ENCODE data around the gene ALDH1B1.

ALDH1B1 gene

DNA sequence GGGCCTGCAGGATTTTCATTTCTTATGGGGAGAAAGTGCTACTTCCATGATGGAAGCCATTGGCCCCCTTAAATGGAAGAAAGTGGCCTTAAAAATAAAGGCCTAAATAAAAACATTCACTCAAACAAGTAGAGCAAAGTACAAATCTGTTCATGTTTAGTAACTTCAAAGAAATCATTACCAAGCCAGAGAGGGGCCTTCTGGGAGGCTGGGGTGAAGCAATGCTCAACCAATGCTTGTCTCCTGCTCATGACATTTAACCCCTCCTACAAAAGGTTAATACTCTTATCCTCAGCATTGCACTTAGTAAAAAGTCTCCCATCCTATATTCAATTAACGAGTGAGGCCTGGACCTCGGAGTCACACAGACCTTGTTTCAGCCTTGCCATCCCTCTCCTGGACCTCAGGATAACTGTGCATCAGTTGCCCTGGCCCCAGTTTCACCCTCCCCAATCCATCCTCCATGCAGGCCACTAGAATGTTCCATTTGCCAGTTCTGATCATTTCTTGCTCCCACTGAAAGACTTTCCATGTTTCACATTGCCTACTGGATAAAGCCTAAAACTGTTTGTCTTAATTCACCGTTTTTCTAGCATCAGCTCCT is 36.9 kb upstream of the ALDH1B1 start:
- Mint-ChIP-seq H3K27ac (ENCODE audit: low read depth) (no peak overlapping the region), H3K27me3 (peaks cover 11% of the 10 kb centered on the region)

DNA sequence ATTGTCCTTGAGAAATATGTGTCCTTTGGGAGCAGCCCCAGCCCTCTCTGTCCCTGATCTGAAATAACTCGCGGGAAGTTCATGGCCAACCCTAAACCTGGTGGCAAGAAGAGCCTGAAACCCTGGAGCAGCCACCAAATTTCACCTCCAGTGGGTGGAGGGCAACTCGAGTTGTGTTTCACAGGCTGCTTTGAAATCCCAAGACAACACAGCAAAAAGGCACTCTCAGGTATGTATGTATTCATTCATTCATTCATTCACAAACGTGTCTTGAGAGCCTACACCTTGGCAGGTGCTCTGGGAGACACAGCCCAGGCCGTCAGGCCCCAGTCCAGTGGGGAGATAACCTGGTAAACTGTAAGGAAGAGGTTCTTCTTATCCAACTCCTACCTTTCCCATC is 35.7 kb upstream of the ALDH1B1 start:
- H3K4me3 Mint-ChIP-seq, result no peak overlapping the region
- H3K4me1 Mint-ChIP-seq, result no peaks in the 10 kb centered on the region
- no peak for ATAC-seq (replicated peaks; ENCODE audit: extremely low read depth, poor library complexity, severe bottlenecking)
- H3K27me3 Mint-ChIP-seq, result peaks cover 11% of the 10 kb centered on the region
- no peaks in the 10 kb centered on the region for H3K9me3 Mint-ChIP-seq
- no peak for DNase-seq (ENCODE audit: low spot score in 2 of 2)
- H3K27ac Mint-ChIP-seq (ENCODE audit: low read depth), result no peak overlapping the region
- no peaks in the 10 kb centered on the region for H3K36me3 Mint-ChIP-seq (ENCODE audit: insufficient read depth)

More for the DNA sequence above, 36.9 kb upstream of the ALDH1B1 start:
- no peaks in the 10 kb centered on the region for H3K4me1 Mint-ChIP-seq
- H3K9me3 Mint-ChIP-seq, result no peaks in the 10 kb centered on the region
- no peaks in the 10 kb centered on the region for H3K36me3 Mint-ChIP-seq (ENCODE audit: insufficient read depth)
- ATAC-seq (replicated peaks; ENCODE audit: extremely low read depth, poor library complexity, severe bottlenecking) (no peak), DNase-seq (ENCODE audit: low spot score in 2 of 2) (no peak)
- no peak overlapping the region for H3K4me3 Mint-ChIP-seq

DNA sequence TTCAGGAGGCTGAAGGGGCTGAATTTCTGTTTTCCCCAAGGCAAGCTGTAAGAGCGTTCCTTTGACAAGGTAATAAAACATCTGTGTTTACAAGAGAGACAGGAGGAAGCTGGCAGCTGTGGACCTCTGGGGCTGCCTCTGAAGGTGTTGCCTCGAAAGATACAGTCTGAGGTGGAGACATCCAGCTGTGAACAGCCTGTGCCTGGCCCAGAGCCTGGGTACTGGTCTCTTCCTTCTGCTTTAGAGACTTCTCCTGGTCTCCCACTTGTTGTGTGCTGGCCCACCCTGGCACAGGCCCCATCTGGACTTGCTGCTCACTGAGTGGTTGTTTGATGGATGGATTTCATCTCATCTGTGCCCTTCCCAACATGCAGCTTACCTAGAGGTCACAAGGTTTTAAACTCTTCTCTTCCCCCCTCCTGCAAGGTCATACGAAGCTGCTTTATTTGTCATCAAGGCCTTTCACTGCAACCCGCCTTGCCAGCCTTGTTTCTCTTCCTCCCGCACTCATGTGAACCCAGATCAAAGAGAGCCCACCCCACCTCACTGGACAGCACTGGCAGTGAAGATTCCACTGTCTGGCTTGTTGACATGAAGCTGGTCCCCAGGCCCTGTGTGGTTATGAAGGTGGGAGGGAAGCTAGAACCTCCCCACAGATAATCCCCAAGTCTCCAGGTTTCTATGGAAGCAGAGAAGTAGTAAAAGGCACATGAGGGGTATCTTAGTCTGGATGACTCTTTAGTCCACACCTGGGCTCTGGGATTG is 35.0 kb upstream of the ALDH1B1 start:
- no peak overlapping the region for H3K27ac Mint-ChIP-seq (ENCODE audit: low read depth)
- DNase-seq (ENCODE audit: low spot score in 2 of 2) (no peak), ATAC-seq (replicated peaks; ENCODE audit: extremely low read depth, poor library complexity, severe bottlenecking) (no peak)
- H3K36me3 Mint-ChIP-seq (ENCODE audit: insufficient read depth), result peaks cover 2% of the 10 kb centered on the region
- peaks cover 5% of the 10 kb centered on the region for H3K27me3 Mint-ChIP-seq
- H3K9me3 Mint-ChIP-seq, result no peaks in the 10 kb centered on the region
- no peaks in the 10 kb centered on the region for H3K4me1 Mint-ChIP-seq
- H3K4me3 Mint-ChIP-seq, result no peak overlapping the region

DNA sequence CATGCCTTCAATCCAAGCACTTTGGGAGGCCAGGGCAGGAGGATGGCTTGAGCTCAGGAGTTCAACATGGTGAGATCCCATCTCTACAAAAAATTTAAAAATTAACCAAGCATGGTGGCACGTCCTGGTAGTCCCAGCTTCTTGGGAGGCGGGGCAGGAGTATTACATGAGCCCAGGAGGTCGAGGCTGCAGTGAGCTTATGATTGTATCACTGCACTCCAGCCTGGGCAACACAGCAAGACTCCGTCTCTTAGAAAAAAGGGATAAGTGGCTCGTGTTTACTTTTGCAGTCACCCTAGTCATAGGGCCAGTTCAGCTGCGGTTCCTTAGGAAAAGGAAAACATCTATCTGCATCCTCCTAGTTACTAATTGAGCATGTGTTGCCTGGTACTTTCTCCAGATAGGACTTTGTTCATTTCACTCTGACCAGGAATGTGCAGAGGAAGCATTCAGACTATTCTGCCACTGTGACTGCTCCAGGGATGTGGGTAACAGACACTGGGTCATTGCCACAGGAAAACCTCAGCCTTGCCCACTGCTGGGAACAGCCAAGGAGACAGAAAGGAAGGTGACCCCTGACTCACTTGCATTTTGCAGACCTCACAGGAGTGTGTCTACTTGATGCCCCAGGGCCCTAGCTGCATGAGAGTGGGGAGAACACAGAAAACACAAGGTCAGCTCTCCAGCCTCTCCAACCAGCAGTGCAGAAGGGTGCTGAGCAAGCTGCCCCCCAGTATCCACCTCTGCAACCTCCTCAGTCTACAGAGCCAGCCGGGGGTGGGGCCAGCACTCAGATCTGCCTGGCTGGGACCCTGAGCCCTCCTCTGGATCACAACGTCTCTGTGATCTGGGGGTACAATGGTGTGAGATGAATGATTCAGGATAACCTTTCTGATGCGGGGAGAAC is 33.9 kb upstream of the ALDH1B1 start:
- H3K27ac Mint-ChIP-seq (ENCODE audit: low read depth), result no peak overlapping the region
- H3K4me1 Mint-ChIP-seq, result no peaks in the 10 kb centered on the region
- peaks cover 9% of the 10 kb centered on the region for H3K27me3 Mint-ChIP-seq
- no peak for DNase-seq (ENCODE audit: low spot score in 2 of 2)
- no peak for ATAC-seq (replicated peaks; ENCODE audit: extremely low read depth, poor library complexity, severe bottlenecking)
- H3K4me3 Mint-ChIP-seq, result no peak overlapping the region
- H3K36me3 Mint-ChIP-seq (ENCODE audit: insufficient read depth), result peaks cover 2% of the 10 kb centered on the region
- no peaks in the 10 kb centered on the region for H3K9me3 Mint-ChIP-seq

DNA sequence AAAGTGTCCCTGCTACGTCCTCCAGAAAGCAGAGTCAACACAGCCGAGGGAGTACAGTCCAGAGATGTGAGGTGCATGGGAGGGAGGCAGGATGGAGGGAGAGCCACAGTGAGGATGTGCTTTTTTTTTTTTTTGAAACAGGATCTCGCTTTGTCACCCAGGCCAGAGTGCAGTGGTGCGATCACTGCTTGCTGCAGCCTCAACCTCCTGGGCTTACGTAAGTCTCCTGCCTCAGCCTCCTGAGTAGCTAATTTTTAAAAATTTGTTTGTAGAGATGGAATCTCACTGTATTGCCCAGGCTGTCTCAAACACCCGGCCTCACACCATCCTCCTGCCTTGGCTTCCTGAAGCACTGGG is 33.2 kb upstream of the ALDH1B1 start:
- Mint-ChIP-seq H3K36me3 (ENCODE audit: insufficient read depth) (peaks cover 2% of the 10 kb centered on the region), H3K27ac (ENCODE audit: low read depth) (no peak overlapping the region), H3K4me1 (no peaks in the 10 kb centered on the region), H3K4me3 (no peak overlapping the region), H3K9me3 (no peaks in the 10 kb centered on the region), H3K27me3 (peaks cover 16% of the 10 kb centered on the region)
- ATAC-seq (replicated peaks; ENCODE audit: extremely low read depth, poor library complexity, severe bottlenecking) (no peak), DNase-seq (ENCODE audit: low spot score in 2 of 2) (no peak)

DNA sequence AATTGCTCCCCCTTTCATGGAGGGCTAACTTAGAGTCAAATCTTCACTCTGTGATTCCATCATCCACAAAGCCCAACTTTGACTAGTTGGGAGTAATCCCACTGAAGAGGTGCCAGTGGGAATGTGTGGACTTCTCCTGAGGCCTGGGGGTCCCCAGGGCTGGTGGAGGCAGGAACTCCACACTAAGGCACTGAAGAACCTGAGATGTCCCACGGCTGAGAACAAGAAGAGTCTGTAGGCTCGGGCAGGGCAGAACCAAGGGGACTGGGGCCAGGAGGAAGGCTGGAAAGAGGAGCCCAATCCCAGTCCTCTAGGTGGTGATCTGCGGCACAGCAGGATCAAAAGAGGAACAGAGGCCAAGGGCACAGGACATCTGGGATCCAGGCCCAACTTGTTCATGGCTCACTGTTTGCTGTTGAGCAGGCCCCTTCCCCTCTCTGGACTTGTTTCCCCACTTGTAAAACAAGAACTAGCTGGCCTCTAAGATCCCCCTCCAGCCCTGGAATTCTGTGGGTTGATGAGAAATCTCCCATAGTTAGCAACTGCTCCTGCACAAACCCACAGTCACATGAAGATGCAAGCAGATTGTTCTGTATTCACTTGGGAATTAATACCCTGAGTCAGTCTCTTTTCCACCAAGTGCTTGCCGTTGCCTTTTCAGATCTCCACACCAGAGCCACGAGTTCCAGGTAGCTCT is 32.7 kb upstream of the ALDH1B1 start:
- no peak overlapping the region for H3K4me3 Mint-ChIP-seq
- peaks cover 2% of the 10 kb centered on the region for H3K36me3 Mint-ChIP-seq (ENCODE audit: insufficient read depth)
- DNase-seq (ENCODE audit: low spot score in 2 of 2), result no peak
- no peak for ATAC-seq (replicated peaks; ENCODE audit: extremely low read depth, poor library complexity, severe bottlenecking)
- H3K9me3 Mint-ChIP-seq, result no peaks in the 10 kb centered on the region
- no peaks in the 10 kb centered on the region for H3K4me1 Mint-ChIP-seq
- no peak overlapping the region for H3K27ac Mint-ChIP-seq (ENCODE audit: low read depth)
- H3K27me3 Mint-ChIP-seq, result peaks cover 21% of the 10 kb centered on the region

DNA sequence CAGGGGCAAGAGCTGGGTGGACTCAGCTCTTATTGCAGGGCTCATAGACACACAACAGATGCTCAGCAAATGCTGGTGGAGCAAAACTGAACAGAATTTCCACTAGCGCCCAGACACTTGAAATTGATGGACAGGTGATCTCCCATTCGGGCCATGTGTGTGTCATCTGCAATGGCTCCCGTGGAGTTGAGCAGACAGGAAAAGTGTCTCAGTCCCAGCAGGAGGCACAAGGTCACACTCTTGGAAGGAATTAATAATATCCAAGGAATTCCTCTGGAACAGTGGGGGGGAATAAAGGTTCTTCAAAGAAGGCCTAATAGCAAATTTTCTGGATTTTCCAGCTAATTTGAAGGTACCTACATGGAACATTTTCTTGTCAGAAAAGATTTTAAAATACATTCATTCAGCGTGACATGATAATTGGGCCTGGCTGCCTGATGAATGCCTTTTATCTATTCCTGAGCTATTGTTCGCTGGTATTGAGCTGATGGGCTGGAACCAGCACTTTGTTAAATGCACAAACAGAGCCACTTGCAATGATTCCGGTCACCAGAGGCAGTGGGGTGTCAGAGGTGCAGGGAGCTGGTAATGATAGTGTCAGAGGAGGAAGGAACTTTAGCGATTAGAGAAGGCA is 31.5 kb upstream of the ALDH1B1 start:
- Mint-ChIP-seq H3K4me3 (no peak overlapping the region), H3K27me3 (peaks cover 32% of the 10 kb centered on the region), H3K27ac (ENCODE audit: low read depth) (no peak overlapping the region), H3K36me3 (ENCODE audit: insufficient read depth) (peaks cover 2% of the 10 kb centered on the region), H3K9me3 (no peaks in the 10 kb centered on the region), H3K4me1 (no peaks in the 10 kb centered on the region)
- ATAC-seq (replicated peaks; ENCODE audit: extremely low read depth, poor library complexity, severe bottlenecking) (no peak), DNase-seq (ENCODE audit: low spot score in 2 of 2) (no peak)

DNA sequence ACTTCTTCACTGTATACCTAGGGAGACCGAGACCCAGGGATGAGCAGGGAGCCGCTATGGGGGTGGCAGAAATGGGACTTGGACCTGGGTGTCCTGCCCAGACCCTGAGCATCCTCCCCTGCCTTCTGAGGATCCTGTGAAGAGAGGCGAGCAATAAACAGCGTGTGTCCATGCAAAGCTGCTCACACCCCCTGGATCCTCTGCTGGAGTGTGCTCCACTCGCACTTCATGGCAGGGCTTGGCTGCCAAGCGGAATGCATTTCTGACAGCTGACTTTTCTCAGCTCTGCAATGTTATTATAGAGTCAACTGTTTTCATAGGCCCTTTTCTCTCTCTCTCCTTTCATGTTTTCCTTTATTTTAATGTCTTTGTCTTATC is 31.0 kb upstream of the ALDH1B1 start:
- DNase-seq (ENCODE audit: low spot score in 2 of 2) (no peak), ATAC-seq (replicated peaks; ENCODE audit: extremely low read depth, poor library complexity, severe bottlenecking) (no peak)
- no peaks in the 10 kb centered on the region for H3K4me1 Mint-ChIP-seq
- no peak overlapping the region for H3K4me3 Mint-ChIP-seq
- peaks cover 34% of the 10 kb centered on the region for H3K27me3 Mint-ChIP-seq
- no peaks in the 10 kb centered on the region for H3K9me3 Mint-ChIP-seq
- H3K36me3 Mint-ChIP-seq (ENCODE audit: insufficient read depth), result peaks cover 2% of the 10 kb centered on the region
- no peak overlapping the region for H3K27ac Mint-ChIP-seq (ENCODE audit: low read depth)

DNA sequence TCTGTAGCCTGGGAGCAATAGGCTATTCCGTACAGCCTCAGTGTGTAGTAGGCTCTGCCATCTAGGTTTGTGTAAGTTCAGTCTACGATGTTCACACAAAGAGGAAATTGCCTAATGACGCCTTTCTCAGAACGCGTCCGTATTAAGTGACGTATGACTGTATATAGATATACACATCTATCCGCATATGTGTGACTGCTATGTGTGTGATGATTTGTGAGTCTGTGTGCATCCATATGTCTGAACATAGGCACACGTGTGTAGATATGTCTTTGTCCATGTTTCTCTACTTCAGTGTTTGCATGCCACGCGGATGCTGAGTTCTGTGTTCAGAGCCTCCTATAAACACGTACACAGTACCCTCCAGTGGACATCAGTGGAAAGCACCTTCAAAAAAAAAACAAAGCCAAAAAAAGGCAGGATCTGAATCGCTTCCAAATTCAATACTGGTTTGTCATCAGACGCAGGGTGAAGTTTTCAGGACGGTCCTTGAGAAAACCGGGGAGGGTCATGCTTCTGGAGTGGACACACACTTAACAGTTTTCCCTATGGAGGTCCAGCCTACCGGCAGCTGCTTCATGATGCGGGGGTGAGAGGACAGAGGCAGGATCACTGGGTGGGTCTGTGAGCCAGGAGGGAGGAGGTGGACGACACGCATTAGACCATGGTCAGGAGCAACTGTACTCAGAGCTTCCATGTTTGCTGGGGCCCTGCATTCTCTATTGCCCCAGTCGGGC is 29.5 kb upstream of the ALDH1B1 start:
- Mint-ChIP-seq H3K4me1 (no peaks in the 10 kb centered on the region), H3K4me3 (no peak overlapping the region), H3K9me3 (no peaks in the 10 kb centered on the region), H3K27me3 (peaks cover 34% of the 10 kb centered on the region), H3K36me3 (ENCODE audit: insufficient read depth) (peaks cover 2% of the 10 kb centered on the region), H3K27ac (ENCODE audit: low read depth) (no peak overlapping the region)
- DNase-seq (ENCODE audit: low spot score in 2 of 2), result no peak
- peak; percentile 19 for ATAC-seq (replicated peaks; ENCODE audit: extremely low read depth, poor library complexity, severe bottlenecking)

DNA sequence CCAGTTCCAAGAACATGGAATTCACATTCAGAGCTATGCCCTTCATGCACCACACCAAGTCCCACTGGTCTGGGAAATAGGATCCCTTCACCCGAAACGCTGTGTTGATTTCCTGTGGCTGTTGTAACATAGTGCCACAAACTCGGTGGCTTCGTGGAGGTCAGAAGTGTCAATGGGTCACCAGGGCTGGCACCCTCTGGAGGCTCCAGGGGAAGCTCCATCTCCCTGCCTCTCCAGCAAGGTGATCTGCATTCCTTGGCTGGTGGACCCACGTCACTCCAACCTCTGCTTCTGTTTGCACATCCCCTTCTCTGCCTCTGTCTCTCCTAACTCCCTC is 28.9 kb upstream of the ALDH1B1 start:
- ATAC-seq (replicated peaks; ENCODE audit: extremely low read depth, poor library complexity, severe bottlenecking) (no peak), DNase-seq (ENCODE audit: low spot score in 2 of 2) (no peak)
- no peaks in the 10 kb centered on the region for H3K9me3 Mint-ChIP-seq
- no peak overlapping the region for H3K4me3 Mint-ChIP-seq
- peaks cover 34% of the 10 kb centered on the region for H3K27me3 Mint-ChIP-seq
- no peaks in the 10 kb centered on the region for H3K4me1 Mint-ChIP-seq
- peaks cover 2% of the 10 kb centered on the region for H3K36me3 Mint-ChIP-seq (ENCODE audit: insufficient read depth)
- H3K27ac Mint-ChIP-seq (ENCODE audit: low read depth), result no peak overlapping the region

DNA sequence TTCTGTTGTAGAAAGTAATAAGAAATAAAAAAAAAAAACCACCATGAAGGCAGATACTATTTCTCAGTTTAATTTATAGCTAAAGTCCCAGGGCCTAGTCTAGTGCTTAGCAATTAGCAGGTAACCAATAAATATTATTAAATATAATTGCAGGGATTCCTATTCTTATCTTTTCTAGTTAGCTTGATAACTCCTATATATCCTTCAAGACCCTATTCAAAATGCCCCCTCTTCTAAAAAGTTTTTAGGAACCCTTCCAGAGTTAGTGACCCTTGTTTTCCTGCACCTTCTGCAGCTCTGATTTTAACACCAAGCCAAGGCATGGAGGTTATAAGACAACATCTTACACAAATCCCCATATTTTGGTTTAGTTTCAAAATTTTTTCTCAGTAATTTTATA is 24.6 kb upstream of the ALDH1B1 start:
- H3K9me3 Mint-ChIP-seq, result no peaks in the 10 kb centered on the region
- H3K27me3 Mint-ChIP-seq, result peaks cover 44% of the 10 kb centered on the region
- DNase-seq (ENCODE audit: low spot score in 2 of 2) (no peak), ATAC-seq (replicated peaks; ENCODE audit: extremely low read depth, poor library complexity, severe bottlenecking) (no peak)
- no peak overlapping the region for H3K27ac Mint-ChIP-seq (ENCODE audit: low read depth)
- no peak overlapping the region for H3K4me3 Mint-ChIP-seq
- no peaks in the 10 kb centered on the region for H3K36me3 Mint-ChIP-seq (ENCODE audit: insufficient read depth)
- no peaks in the 10 kb centered on the region for H3K4me1 Mint-ChIP-seq

DNA sequence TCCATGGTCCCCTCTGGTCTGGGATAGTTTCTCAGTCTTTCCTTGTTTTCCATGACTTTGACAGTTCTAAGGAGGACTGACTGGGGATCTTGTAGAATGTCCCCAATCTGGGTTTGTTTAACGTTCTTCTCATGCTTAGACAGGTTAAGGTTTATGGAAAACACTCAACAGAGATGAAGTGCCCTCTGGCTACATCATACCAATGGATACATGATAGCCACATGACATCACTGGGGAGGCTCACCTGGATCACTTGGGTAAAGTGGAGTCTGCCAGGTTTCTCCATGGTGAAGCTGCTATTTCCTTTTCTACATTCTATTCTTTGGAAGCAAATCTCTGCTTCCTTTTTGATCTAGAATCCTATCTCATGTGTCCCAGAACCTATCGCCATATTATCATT is 23.8 kb upstream of the ALDH1B1 start:
- no peaks in the 10 kb centered on the region for H3K4me1 Mint-ChIP-seq
- H3K9me3 Mint-ChIP-seq, result no peaks in the 10 kb centered on the region
- no peaks in the 10 kb centered on the region for H3K36me3 Mint-ChIP-seq (ENCODE audit: insufficient read depth)
- DNase-seq (ENCODE audit: low spot score in 2 of 2) (no peak), ATAC-seq (replicated peaks; ENCODE audit: extremely low read depth, poor library complexity, severe bottlenecking) (no peak)
- peaks cover 37% of the 10 kb centered on the region for H3K27me3 Mint-ChIP-seq
- H3K27ac Mint-ChIP-seq (ENCODE audit: low read depth), result no peak overlapping the region
- H3K4me3 Mint-ChIP-seq, result no peak overlapping the region
